ENCODE data around the gene ADGRV1. TPM values are rescaled to one million over a fixed set of nuclear protein-coding genes. Genes with fewer than 3 reads are reported as not detected.
A peak's percentile ranks its signal among the peaks of the same experiment; 100 is the strongest.

Gene ADGRV1
- polyA plus RNA-seq, 1 donor from 2014 or later, result 3.7 TPM

DNA sequence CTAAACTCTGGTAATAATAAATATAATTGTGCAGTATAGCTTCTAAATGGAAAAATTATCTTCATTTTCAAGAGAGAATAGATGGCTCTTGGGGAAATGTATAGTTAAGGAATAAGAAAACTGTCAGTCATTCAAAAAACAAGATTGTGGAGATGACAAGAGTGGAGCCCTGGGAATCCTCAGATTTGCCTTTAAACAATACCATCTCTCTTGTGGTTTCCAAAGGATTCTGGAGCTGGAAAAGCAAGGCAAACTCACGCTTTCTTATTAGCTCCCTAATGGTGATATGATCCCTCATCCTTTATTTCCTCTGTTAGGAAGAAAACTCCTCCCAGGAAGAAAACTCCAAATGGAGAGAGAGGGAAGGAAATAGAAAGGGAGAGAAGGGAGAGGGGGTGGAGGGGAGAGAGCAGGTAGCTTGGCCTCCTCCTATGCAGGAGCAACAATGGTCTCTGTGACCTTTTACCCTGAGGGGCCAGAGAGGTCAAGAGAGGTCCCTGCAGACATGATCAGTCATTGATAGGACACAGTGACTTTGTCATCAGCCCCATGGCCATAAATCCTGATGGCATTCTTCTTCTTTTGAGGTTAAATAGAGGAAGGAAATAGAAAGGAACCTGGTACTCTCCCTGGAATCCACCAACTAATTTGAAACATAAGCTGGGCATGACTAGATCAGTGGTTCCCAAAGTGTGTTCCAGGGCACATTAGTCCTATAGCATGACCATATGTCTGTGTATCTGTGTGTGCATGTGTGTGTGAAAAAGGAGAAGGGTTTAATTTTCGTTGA lies 512.4 kb downstream of the ADGRV1 start:
- Histone ChIP-seq H2AFZ (ENCODE audit: low read depth, low read length) (no peak overlapping the region), H3K9me3 (ENCODE audit: low read length) (no peaks in the 10 kb centered on the region), H3F3A (ENCODE audit: insufficient read depth, low read length, poor library complexity, severe bottlenecking) (peaks cover 2% of the 10 kb centered on the region), H3K9me2 (ENCODE audit: insufficient read depth, low read length) (no peaks in the 10 kb centered on the region), H3K36me3 (ENCODE audit: insufficient read depth, low read length) (no peaks in the 10 kb centered on the region), H3K4me3 (ENCODE audit: low read length) (no peak overlapping the region), H4K20me1 (ENCODE audit: insufficient read depth) (no peaks in the 10 kb centered on the region), H3K27ac (ENCODE audit: low read length) (no peak overlapping the region), H3K79me2 (replicated peaks; ENCODE audit: insufficient read depth, low read length) (no peaks in the 10 kb centered on the region), H3K4me2 (ENCODE audit: low read length) (no peak overlapping the region), H3K27me3 (ENCODE audit: insufficient read depth, low read depth, low read length) (no peaks in the 10 kb centered on the region), H3K9ac (ENCODE audit: low read length) (no peak overlapping the region)
- TF ChIP-seq EP300 (conservative IDR thresholded peaks at IDR 0.05; ENCODE audit: poor library complexity, severe bottlenecking) (peak; percentile 19), EZH2 (IDR thresholded peaks at IDR 0.05; ENCODE audit: borderline replicate concordance, insufficient read depth, low read length, poor library complexity, severe bottlenecking) (no peak), MXI1 (conservative IDR thresholded peaks at IDR 0.05; ENCODE audit: poor library complexity, severe bottlenecking) (no peak), POLR2AphosphoS5 (IDR thresholded peaks at IDR 0.05) (peak; percentile 59)
- TF ChIP-seq, protein P1, sequence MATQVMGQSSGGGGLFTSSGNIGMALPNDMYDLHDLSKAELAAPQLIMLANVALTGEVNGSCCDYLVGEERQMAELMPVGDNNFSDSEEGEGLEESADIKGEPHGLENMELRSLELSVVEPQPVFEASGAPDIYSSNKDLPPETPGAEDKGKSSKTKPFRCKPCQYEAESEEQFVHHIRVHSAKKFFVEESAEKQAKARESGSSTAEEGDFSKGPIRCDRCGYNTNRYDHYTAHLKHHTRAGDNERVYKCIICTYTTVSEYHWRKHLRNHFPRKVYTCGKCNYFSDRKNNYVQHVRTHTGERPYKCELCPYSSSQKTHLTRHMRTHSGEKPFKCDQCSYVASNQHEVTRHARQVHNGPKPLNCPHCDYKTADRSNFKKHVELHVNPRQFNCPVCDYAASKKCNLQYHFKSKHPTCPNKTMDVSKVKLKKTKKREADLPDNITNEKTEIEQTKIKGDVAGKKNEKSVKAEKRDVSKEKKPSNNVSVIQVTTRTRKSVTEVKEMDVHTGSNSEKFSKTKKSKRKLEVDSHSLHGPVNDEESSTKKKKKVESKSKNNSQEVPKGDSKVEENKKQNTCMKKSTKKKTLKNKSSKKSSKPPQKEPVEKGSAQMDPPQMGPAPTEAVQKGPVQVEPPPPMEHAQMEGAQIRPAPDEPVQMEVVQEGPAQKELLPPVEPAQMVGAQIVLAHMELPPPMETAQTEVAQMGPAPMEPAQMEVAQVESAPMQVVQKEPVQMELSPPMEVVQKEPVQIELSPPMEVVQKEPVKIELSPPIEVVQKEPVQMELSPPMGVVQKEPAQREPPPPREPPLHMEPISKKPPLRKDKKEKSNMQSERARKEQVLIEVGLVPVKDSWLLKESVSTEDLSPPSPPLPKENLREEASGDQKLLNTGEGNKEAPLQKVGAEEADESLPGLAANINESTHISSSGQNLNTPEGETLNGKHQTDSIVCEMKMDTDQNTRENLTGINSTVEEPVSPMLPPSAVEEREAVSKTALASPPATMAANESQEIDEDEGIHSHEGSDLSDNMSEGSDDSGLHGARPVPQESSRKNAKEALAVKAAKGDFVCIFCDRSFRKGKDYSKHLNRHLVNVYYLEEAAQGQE (IDR thresholded peaks at IDR 0.05; ENCODE audit: borderline replicate concordance), result peak; percentile 84

DNA sequence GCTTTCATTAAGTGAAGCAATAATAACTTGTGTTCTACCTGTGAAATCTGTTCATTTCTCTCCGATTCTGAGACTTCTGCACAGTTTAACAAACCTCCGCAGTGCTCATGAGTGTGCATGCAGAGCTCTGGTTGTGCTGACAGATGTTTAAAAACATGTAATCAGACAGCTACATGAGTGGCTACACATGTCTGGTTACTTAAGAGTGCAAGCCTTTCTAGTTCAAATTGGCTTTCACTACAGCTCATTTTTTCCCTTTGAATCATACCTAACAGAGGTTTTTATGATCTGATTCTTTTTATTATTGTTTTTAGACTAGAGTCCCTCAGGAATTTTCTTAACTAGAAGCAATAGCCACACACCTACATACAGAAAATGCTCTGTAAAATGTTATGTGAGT lies 514.3 kb downstream of the ADGRV1 start:
- Histone ChIP-seq H3K4me3 (ENCODE audit: low read length) (no peak overlapping the region), H3K9ac (ENCODE audit: low read length) (no peak overlapping the region), H3K9me2 (ENCODE audit: insufficient read depth, low read length) (no peaks in the 10 kb centered on the region), H3F3A (ENCODE audit: insufficient read depth, low read length, poor library complexity, severe bottlenecking) (no peaks in the 10 kb centered on the region), H2AFZ (ENCODE audit: low read depth, low read length) (no peak overlapping the region), H4K20me1 (ENCODE audit: insufficient read depth) (no peaks in the 10 kb centered on the region), H3K27me3 (ENCODE audit: insufficient read depth, low read depth, low read length) (no peaks in the 10 kb centered on the region), H3K36me3 (ENCODE audit: insufficient read depth, low read length) (no peaks in the 10 kb centered on the region), H3K4me2 (ENCODE audit: low read length) (no peak overlapping the region), H3K79me2 (replicated peaks; ENCODE audit: insufficient read depth, low read length) (no peaks in the 10 kb centered on the region), H3K9me3 (ENCODE audit: low read length) (no peaks in the 10 kb centered on the region), H3K27ac (ENCODE audit: low read length) (no peak overlapping the region)
- TF ChIP-seq SMC3 (conservative IDR thresholded peaks at IDR 0.05; ENCODE audit: poor library complexity) (no peak), EZH2 (IDR thresholded peaks at IDR 0.05; ENCODE audit: borderline replicate concordance, insufficient read depth, low read length, poor library complexity, severe bottlenecking) (no peak)

DNA sequence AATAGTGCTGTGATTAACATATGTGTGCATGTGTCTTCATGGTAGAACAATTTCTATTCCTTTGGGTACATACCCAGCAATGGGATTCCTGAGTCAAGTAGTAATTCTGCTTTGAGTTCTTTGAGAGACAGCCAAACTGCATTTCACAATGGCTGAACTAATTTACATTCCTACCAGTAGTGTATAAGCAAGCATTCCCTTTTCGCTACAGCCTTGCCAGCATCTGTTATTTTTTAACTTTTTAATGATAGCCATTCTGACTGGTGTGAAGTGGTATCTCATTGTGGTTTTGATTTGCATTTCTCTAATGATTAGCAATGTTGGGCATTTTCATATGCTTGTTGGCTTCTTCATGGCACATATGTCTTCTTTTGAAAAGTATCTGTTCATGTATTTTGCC lies 516.0 kb downstream of the ADGRV1 start:
- no peak for TF ChIP-seq EP300 (conservative IDR thresholded peaks at IDR 0.05; ENCODE audit: poor library complexity, severe bottlenecking)

More for the DNA sequence above, 516.0 kb downstream of the ADGRV1 start:
- no peak overlapping the region for H3K4me3 ChIP-seq (ENCODE audit: low read length)
- no peaks in the 10 kb centered on the region for H3K27me3 ChIP-seq (ENCODE audit: insufficient read depth, low read depth, low read length)
- no peak overlapping the region for H3K4me2 ChIP-seq (ENCODE audit: low read length)
- no peaks in the 10 kb centered on the region for H3K9me2 ChIP-seq (ENCODE audit: insufficient read depth, low read length)
- no peak overlapping the region for H3K27ac ChIP-seq (ENCODE audit: low read length)
- H3K9ac ChIP-seq (ENCODE audit: low read length), result no peak overlapping the region
- no peaks in the 10 kb centered on the region for H4K20me1 ChIP-seq (ENCODE audit: insufficient read depth)
- no peaks in the 10 kb centered on the region for H3K36me3 ChIP-seq (ENCODE audit: insufficient read depth, low read length)
- H3K9me3 ChIP-seq (ENCODE audit: low read length), result no peaks in the 10 kb centered on the region
- no peaks in the 10 kb centered on the region for H3K79me2 ChIP-seq (replicated peaks; ENCODE audit: insufficient read depth, low read length)
- H2AFZ ChIP-seq (ENCODE audit: low read depth, low read length), result no peak overlapping the region
- no peaks in the 10 kb centered on the region for H3F3A ChIP-seq (ENCODE audit: insufficient read depth, low read length, poor library complexity, severe bottlenecking)

Data from neural cell (in vitro differentiated cells).